Measurements from ENCODE around the gene RNF215.

GRCh38 chr22:30416837-30417236 lies 29.6 kb upstream of the RNF215 start:
- TF ChIP-seq POLR2A (IDR thresholded peaks at IDR 0.05; ENCODE audit: low read depth), result no peak
- no peak for TF ChIP-seq CTCF (IDR thresholded peaks at IDR 0.05)
- TF ChIP-seq POLR2AphosphoS5 (IDR thresholded peaks at IDR 0.05), result no peak
- TF ChIP-seq EP300 (IDR thresholded peaks at IDR 0.05), result no peak

Measured in esophagus muscularis mucosa (tissue), 4 donors.